ENCODE data around the gene MACO1. TPM values are rescaled to one million over a fixed set of nuclear protein-coding genes. Genes with fewer than 3 reads are reported as not detected.

Gene MACO1
- total and polyA plus RNA-seq, 9 of the 15 experiments (the other 6 are each of a cell fraction or from before 2014, with no cell fraction given): 4.6 to 28.4 (median 21.7) TPM

DNA sequence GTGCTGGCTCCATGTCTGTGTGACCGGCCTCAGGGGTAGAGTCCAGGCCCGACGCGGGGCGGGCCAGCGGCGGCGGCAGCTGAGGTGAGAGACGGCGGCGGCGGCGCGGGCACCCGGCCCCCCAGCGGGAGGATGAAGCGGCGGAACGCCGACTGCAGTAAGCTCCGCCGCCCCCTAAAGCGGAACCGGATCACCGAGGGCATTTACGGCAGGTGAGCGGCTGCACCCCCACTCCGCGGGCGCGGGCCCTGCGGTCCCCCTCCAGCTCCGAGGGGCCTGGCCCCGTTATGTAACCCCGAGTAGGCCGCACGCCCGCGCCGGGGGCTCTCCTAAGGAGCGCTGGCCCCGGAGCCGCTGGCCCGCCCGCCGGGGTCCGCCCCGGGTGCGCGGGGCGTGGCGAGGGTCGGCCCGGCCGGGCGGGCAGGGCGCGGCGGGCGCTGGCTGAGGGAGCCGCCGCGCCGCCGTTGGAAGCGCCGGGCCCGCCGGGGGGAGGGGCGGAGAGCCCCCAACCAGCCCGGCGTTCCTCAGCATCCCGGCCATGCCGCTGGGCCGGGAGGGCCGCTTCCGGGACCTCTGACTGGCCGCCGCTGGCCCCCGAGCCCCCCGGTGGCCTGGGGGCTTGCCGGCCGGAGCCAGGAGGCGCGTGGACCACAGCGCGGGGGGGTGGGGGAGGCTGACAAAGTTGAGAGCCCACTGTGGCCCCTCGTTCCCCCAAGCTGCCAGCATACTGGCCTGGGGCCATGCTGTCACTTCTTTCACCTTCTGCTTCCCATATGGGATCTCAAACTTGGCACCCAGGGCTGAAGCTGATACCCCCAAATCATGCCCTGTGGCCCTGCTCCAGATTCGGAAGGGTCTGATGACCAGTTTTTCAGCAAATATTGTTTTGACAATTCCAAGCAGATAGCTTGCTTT, 527 bp downstream of the MACO1 start (continued):
- TF ChIP-seq, protein P1, sequence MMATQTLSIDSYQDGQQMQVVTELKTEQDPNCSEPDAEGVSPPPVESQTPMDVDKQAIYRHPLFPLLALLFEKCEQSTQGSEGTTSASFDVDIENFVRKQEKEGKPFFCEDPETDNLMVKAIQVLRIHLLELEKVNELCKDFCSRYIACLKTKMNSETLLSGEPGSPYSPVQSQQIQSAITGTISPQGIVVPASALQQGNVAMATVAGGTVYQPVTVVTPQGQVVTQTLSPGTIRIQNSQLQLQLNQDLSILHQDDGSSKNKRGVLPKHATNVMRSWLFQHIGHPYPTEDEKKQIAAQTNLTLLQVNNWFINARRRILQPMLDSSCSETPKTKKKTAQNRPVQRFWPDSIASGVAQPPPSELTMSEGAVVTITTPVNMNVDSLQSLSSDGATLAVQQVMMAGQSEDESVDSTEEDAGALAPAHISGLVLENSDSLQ (IDR thresholded peaks at IDR 0.05): no peak
- TF ChIP-seq, protein P2, sequence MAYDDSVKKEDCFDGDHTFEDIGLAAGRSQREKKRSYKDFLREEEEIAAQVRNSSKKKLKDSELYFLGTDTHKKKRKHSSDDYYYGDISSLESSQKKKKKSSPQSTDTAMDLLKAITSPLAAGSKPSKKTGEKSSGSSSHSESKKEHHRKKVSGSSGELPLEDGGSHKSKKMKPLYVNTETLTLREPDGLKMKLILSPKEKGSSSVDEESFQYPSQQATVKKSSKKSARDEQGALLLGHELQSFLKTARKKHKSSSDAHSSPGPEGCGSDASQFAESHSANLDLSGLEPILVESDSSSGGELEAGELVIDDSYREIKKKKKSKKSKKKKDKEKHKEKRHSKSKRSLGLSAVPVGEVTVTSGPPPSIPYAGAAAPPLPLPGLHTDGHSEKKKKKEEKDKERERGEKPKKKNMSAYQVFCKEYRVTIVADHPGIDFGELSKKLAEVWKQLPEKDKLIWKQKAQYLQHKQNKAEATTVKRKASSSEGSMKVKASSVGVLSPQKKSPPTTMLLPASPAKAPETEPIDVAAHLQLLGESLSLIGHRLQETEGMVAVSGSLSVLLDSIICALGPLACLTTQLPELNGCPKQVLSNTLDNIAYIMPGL (CRISPR knock-in tag; IDR thresholded peaks at IDR 0.05): no peak; the same call in 1 of the 2 replicates
- TF ChIP-seq STAT5A (IDR thresholded peaks at IDR 0.05; ENCODE audit: borderline replicate concordance, low read length) (no peak), COPS2 (conservative IDR thresholded peaks at IDR 0.05) (no peak), CHD2 (IDR thresholded peaks at IDR 0.05; ENCODE audit: low read depth, low read length) (no peak), KDM2B (CRISPR knock-in tag; IDR thresholded peaks at IDR 0.05) (peak; percentile 82; the same call in 1 of the 2 replicates)
- TF ChIP-seq, protein P3, sequence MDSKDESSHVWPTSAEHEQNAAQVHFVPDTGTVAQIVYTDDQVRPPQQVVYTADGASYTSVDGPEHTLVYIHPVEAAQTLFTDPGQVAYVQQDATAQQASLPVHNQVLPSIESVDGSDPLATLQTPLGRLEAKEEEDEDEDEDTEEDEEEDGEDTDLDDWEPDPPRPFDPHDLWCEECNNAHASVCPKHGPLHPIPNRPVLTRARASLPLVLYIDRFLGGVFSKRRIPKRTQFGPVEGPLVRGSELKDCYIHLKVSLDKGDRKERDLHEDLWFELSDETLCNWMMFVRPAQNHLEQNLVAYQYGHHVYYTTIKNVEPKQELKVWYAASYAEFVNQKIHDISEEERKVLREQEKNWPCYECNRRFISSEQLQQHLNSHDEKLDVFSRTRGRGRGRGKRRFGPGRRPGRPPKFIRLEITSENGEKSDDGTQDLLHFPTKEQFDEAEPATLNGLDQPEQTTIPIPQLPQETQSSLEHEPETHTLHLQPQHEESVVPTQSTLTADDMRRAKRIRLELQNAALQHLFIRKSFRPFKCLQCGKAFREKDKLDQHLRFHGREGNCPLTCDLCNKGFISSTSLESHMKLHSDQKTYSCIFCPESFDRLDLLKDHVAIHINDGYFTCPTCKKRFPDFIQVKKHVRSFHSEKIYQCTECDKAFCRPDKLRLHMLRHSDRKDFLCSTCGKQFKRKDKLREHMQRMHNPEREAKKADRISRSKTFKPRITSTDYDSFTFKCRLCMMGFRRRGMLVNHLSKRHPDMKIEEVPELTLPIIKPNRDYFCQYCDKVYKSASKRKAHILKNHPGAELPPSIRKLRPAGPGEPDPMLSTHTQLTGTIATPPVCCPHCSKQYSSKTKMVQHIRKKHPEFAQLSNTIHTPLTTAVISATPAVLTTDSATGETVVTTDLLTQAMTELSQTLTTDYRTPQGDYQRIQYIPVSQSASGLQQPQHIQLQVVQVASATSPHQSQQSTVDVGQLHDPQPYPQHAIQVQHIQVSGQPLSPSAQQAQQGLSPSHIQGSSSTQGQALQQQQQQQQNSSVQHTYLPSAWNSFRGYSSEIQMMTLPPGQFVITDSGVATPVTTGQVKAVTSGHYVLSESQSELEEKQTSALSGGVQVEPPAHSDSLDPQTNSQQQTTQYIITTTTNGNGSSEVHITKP (IDR thresholded peaks at IDR 0.05; ENCODE audit: partially characterized antibody): no peak
- TF ChIP-seq, protein P4, sequence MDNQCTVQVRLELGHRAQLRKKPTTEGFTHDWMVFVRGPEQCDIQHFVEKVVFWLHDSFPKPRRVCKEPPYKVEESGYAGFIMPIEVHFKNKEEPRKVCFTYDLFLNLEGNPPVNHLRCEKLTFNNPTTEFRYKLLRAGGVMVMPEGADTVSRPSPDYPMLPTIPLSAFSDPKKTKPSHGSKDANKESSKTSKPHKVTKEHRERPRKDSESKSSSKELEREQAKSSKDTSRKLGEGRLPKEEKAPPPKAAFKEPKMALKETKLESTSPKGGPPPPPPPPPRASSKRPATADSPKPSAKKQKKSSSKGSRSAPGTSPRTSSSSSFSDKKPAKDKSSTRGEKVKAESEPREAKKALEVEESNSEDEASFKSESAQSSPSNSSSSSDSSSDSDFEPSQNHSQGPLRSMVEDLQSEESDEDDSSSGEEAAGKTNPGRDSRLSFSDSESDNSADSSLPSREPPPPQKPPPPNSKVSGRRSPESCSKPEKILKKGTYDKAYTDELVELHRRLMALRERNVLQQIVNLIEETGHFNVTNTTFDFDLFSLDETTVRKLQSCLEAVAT (IDR thresholded peaks at IDR 0.05): no peak
- TF ChIP-seq, protein P5, sequence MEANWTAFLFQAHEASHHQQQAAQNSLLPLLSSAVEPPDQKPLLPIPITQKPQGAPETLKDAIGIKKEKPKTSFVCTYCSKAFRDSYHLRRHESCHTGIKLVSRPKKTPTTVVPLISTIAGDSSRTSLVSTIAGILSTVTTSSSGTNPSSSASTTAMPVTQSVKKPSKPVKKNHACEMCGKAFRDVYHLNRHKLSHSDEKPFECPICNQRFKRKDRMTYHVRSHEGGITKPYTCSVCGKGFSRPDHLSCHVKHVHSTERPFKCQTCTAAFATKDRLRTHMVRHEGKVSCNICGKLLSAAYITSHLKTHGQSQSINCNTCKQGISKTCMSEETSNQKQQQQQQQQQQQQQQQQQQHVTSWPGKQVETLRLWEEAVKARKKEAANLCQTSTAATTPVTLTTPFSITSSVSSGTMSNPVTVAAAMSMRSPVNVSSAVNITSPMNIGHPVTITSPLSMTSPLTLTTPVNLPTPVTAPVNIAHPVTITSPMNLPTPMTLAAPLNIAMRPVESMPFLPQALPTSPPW (CRISPR knock-in tag; IDR thresholded peaks at IDR 0.05): peak; percentile 78
- TF ChIP-seq, protein P6, sequence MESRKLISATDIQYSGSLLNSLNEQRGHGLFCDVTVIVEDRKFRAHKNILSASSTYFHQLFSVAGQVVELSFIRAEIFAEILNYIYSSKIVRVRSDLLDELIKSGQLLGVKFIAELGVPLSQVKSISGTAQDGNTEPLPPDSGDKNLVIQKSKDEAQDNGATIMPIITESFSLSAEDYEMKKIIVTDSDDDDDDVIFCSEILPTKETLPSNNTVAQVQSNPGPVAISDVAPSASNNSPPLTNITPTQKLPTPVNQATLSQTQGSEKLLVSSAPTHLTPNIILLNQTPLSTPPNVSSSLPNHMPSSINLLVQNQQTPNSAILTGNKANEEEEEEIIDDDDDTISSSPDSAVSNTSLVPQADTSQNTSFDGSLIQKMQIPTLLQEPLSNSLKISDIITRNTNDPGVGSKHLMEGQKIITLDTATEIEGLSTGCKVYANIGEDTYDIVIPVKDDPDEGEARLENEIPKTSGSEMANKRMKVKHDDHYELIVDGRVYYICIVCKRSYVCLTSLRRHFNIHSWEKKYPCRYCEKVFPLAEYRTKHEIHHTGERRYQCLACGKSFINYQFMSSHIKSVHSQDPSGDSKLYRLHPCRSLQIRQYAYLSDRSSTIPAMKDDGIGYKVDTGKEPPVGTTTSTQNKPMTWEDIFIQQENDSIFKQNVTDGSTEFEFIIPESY (CRISPR knock-in tag; IDR thresholded peaks at IDR 0.05): 0 out of 2 replicates have a peak, but pooled peaks have one; percentile 22
- TF ChIP-seq, protein P7, sequence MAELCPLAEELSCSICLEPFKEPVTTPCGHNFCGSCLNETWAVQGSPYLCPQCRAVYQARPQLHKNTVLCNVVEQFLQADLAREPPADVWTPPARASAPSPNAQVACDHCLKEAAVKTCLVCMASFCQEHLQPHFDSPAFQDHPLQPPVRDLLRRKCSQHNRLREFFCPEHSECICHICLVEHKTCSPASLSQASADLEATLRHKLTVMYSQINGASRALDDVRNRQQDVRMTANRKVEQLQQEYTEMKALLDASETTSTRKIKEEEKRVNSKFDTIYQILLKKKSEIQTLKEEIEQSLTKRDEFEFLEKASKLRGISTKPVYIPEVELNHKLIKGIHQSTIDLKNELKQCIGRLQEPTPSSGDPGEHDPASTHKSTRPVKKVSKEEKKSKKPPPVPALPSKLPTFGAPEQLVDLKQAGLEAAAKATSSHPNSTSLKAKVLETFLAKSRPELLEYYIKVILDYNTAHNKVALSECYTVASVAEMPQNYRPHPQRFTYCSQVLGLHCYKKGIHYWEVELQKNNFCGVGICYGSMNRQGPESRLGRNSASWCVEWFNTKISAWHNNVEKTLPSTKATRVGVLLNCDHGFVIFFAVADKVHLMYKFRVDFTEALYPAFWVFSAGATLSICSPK (IDR thresholded peaks at IDR 0.05; ENCODE audit: borderline replicate concordance): no peak

Measured in K562 (cell line).